K562 (cell line): ENCODE measurements around the gene TAS1R3. TPM values are rescaled to one million over a fixed set of nuclear protein-coding genes. Genes with fewer than 3 reads are reported as not detected.

ENCODE experiments used
- ARID4B ChIP-seq: sonication (generic); formaldehyde crosslinking; IDR thresholded peaks from 2 replicates; pipeline ENCODE4 v1.8.0; 2022; ENCODE audit warnings: mild to moderate bottlenecking, missing genetic modification reagents
- ETS1 ChIP-seq: conservative IDR thresholded peaks from 2 replicates; pipeline ENCODE4 v1.6.1; 2011; ENCODE audit warnings: low read depth, mild to moderate bottlenecking, low read length; ENCODE audit not compliant: control insufficient read depth
- HCFC1 ChIP-seq: IDR thresholded peaks from 2 replicates; pipeline ENCODE4 v1.6.1; 2012; ENCODE audit warnings: low read depth, low read length, improper control_type of control experiment
- L3MBTL2 ChIP-seq: fragments of 450-650 bp; IDR thresholded peaks from 2 replicates; pipeline ENCODE4 v1.6.1; 2016; ENCODE audit warnings: mild to moderate bottlenecking, moderate library complexity
- NKRF ChIP-seq: fragments of 450-650 bp; IDR thresholded peaks from 2 replicates; pipeline ENCODE4 v1.6.1; 2016; ENCODE audit warnings: borderline replicate concordance
- NR4A1 ChIP-seq, 2 experiments: fragments of 250-450 bp in 1 of 2; fragments of 450-650 bp in 1 of 2; sonication (Bioruptor Pico) in 1 of 2; IDR thresholded peaks; 2 replicates each; pipeline versions ENCODE4 v1.4.0 to v1.6.1; 2016 to 2020; ENCODE audit warnings: mild to moderate bottlenecking in 2 of 2, missing compliant biosample characterization in 1 of 2, missing genetic modification characterization in 1 of 2, moderate library complexity in 1 of 2
- PHF20 ChIP-seq: fragments of 450-650 bp; IDR thresholded peaks from 2 replicates; pipeline ENCODE4 v1.6.1; 2018; ENCODE audit not compliant: partially characterized antibody
- POLR2AphosphoS2 ChIP-seq: IDR thresholded peaks from 2 replicates; pipeline ENCODE4 v1.6.1; 2012; ENCODE audit warnings: low read length, improper control_type of control experiment
- POLR2G ChIP-seq: fragments of 200-400 bp; formaldehyde crosslinking; IDR thresholded peaks from 2 replicates; pipeline ENCODE4 v1.6.1; 2017; ENCODE audit warnings: low read depth, mild to moderate bottlenecking, antibody characterized with exemption, low read length, moderate library complexity
- TCF3 ChIP-seq: sonication (generic); formaldehyde crosslinking; IDR thresholded peaks from 2 replicates; pipeline ENCODE4 v1.4.0; 2020; ENCODE audit warnings: mild to moderate bottlenecking, missing genetic modification reagents
- USF2 ChIP-seq: sonication (generic); formaldehyde crosslinking; IDR thresholded peaks from 2 replicates; pipeline ENCODE4 v1.5.0; 2020; ENCODE audit warnings: missing genetic modification reagents
- ZMIZ1 ChIP-seq, 2 experiments: fragments of 150-350 bp in 1 of 2; IDR thresholded peaks; 2 replicates each; pipeline ENCODE4 v1.6.1; 2012 to 2016; ENCODE audit warnings: low read depth in 2 of 2, low read length in 2 of 2, mild to moderate bottlenecking in 1 of 2, moderate library complexity in 1 of 2
- ZNF311 ChIP-seq: fragments of 250-450 bp; sonication (Bioruptor Pico); IDR thresholded peaks from 2 replicates; pipeline ENCODE4 v1.4.0; 2020; ENCODE audit warnings: mild to moderate bottlenecking, moderate library complexity
- polyA plus RNA-seq, 8 experiments: library from polyadenylated mRNA; depleted of rRNA in 4 of 8; stranded (reverse) in 5 of 8; unstranded in 3 of 8; fragments of >200 nt; fragmentation: Nextera tagmentation in 2 of 8; fragmentation: Illumina TruSeq in 1 of 8; extraction: Ambion mirVana in 2 of 8; extraction: Trizol in 1 of 8; gene quantifications; 2 replicates each; pipeline versions ENCODE4 v1.2.1 to v1.2.3, GENCODE V29; 2011 to 2014; ENCODE audit warnings: inconsistent platforms in 1 of 8, missing spikeins in 1 of 8
- total RNA-seq, 7 experiments: library from RNA; depleted of rRNA in 6 of 7; stranded (reverse); fragments of >200 nt in 6 of 7; fragmentation: Illumina TruSeq in 2 of 7; extraction: Trizol in 2 of 7; gene quantifications; 2 replicates each; pipeline versions ENCODE4 v1.2.1 to v1.2.3, GENCODE V29; 2011 to 2021; ENCODE audit warnings: low replicate concordance in 1 of 7

The TAS1R3 gene
- total and polyA plus RNA-seq, 9 of the 15 experiments (the other 6 are each of a cell fraction or from before 2014, with no cell fraction given) = 0.07 to 0.13 TPM; not detected in 7

- TF ChIP-seq NR4A1 (CRISPR knock-in tag; IDR thresholded peaks at IDR 0.05) (no peak), NR4A1 (tag; IDR thresholded peaks at IDR 0.05) (peak; percentile 81), PHF20 (peak; percentile 44), ZMIZ1 (IDR thresholded peaks at IDR 0.05; ENCODE audit: low read depth in 2 of 2, low read length in 2 of 2) (0 out of 4 replicates have a peak, but pooled peaks of 1 of the 2 experiments have one; percentile 27), POLR2AphosphoS2 (no peak), HCFC1 (peak; percentile 53; the same call in 1 of the 2 replicates), ZNF311 (CRISPR knock-in tag) (no peak), TCF3 (CRISPR knock-in tag) (0 out of 2 replicates have a peak, but pooled peaks have one; percentile 20), ETS1 (0 out of 2 replicates have a peak, but pooled peaks have one; percentile 50), POLR2G (peak; percentile 79), L3MBTL2 (peak; percentile 79), ARID4B (peak; percentile 53; the same call in 1 of the 2 replicates), USF2 (CRISPR knock-in tag) (peak; percentile 88), NKRF (0 out of 2 replicates have a peak, but pooled peaks have one; percentile 12)
These were observed 27.6 kb downstream of the TAS1R3 start, which contains the start of gene MXRA8 (continued) for GRCh38 chr1:1358433-1359271.
